HG03108 (cell line): Measurements from ENCODE around the gene TRIM72.
"Not testable (repeated sequence)": the region's sequence is repeated elsewhere in the genome, so short reads cannot be mapped to it uniquely, and the experiment has no call there.

Experiments
- ATAC-seq: cut with Tn5 transposase; IDR thresholded peaks from one replicate; pipeline ENCODE4 v1.9.1; 2021; ENCODE audit warnings: moderate library complexity; ENCODE audit not compliant: unreplicated experiment

The TRIM72 gene, protein sequence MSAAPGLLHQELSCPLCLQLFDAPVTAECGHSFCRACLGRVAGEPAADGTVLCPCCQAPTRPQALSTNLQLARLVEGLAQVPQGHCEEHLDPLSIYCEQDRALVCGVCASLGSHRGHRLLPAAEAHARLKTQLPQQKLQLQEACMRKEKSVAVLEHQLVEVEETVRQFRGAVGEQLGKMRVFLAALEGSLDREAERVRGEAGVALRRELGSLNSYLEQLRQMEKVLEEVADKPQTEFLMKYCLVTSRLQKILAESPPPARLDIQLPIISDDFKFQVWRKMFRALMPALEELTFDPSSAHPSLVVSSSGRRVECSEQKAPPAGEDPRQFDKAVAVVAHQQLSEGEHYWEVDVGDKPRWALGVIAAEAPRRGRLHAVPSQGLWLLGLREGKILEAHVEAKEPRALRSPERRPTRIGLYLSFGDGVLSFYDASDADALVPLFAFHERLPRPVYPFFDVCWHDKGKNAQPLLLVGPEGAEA

DNA sequence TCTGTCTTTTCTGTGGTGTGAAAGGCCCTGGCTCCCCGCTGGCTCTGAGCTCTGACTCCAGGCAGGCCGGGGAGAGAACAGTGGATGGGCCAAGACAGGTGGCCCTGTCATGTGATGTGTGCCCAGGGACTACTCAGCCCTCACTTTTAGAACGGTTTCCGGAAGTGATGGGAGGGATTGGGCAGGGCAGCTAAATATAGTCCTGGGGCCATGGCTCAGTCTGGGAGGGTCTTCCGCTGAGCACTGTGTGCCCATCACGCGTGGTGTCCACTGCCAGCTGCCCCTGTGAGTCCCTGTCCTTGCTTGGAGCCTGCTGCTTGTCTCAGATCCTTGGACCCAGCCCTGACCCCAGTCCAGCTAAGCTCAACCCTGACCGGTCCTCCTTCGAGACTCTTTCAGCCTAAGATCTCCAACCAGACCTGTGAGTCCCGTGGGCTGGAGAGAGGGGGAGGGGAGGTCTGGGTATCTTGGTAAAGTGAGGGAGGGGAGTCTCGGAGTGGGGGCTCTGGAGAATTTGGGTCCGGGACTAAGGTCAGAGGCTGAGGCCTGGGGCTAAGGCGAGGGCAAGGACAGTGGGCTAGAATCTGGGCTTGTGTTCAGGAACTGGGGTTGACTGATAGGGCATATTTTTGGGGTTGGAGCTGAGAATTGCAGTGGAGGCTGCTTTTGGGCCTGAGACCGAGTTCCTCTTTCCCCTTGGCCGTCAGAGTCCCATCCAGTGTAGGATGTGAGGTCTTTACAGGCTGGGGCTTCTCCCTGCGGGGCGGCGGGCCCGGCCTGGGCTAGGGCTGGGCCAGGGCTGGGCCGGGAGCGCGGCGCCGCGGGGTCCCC, at the start of gene TRIM72:
Gene TRIM72, plus strand, starts transcription at position 243 of the 831 bp plus-strand sequence. CDS start 620 bp downstream, outside the sequence.
- ATAC-seq: no peak

- ATAC-seq: no peak
These were observed 46.6 kb upstream of the TRIM72 start for GRCh38 chr16:31167315-31167714.

- no peak for ATAC-seq
These were observed 45.1 kb upstream of the TRIM72 start for GRCh38 chr16:31168848-31169247.

DNA sequence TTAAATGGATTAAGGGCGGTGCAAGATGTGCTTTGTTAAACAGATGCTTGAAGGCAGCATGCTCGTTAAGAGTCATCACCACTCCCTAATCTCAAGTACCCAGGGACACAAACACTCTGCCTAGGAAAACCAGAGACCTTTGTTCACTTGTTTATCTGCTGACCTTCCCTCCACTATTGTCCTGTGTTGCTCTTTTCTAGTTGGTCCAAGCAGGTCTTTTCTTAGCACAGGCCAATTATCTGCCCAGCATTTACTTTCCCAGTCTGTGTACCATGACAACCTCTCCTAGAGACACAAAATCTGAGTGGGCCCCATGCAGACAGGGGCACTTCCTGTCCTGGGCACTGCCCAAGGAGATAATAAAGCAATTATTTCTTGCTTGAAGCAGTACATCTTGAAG, 43.9 kb upstream of the TRIM72 start:
- not testable (repeated sequence) for ATAC-seq

DNA sequence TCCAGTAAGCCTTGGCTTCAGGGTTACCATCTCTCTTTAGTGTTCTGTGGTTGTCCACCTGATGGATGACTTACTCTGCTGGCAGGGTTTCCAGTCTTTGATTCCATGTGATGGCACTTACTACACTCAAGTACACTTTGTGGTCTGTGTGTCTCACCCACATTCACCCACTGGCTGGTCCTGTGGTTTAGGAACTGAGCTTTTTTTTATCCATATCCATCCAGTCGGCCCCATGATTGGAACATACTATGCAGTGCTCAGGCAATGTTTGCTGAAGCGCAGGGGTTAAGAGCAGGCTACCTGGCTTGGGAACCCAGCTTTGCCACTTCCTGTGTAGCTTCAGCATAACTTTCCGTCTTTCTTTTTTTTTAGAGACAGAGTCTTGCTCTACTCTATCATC, 36.8 kb upstream of the TRIM72 start:
- ATAC-seq: no peak

GRCh38 chr16:31179219-31179746, 34.6 kb upstream of the TRIM72 start:
- peak; percentile 4 for ATAC-seq

DNA sequence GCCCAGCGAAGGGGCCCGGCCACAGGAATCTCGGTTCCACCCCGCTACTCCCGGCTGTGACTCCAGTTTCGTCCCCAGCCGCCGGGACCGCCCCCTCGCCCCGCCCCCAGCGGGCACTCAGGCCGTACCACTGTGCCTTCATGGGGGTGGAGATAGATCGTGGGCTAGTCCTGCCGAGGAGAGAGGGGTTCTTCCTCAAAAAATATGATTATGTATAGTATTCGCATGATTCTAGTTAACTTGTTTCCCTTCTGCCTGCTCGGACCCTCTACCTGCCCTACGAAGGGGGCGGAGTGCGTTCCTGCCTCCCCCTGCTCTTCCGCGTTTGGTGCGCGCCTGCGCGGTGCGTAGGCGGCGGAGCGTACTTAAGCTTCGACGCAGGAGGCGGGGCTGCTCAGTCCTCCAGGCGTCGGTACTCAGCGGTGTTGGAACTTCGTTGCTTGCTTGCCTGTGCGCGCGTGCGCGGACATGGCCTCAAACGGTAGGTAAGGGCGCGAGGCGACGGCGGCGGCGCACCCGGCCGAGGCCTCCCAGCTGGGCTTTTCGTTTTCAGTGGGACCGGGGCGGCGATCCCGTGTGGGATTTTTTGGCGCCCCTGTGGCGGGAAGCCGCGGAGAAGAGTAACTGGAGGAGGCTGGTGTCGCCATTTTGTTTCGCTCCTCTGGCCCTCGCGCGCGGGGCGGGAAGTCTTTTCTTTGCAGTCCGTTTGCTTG, 34.0 kb upstream of the TRIM72 start, which contains the start of gene FUS:
Gene FUS, plus strand, starts transcription at position 393 of the 713 bp plus-strand sequence. Its CDS starts 76 bp downstream, at position 469.
- peak; percentile 47 for ATAC-seq

DNA sequence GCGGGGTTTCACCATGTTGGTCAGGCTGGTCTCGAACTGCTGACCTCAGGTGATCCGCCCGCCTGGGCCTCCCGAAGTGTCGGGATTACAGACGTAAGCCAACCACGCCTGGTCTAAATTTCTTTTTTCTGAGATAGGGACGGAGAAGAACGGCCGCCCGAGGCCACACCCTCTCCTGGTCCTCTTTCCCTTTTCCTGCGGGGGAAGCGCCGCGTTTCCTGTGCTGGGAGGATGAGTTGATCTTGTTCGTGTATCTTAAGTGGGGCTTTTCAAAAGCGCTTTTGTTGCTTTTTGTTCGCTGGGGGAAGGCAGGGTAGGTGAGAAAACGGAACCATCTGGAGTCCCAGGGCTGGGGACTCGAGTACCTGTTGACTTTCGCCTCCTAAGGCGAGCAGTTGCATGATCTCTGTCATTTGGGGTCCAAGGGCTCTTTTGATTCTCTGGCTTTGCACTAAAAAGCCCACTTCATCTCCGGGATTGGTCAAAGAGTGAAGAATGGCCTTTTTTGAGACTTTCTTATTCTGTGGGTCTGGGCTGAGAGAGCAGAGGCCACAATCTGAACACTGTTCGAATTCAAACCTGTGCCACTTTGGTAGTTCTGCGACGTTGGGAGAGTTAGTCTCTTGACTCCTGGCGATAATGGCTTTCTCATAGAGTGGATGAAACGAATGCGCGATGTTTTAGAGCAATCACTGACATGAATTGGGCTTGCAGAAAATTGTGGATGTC, 32.7 kb upstream of the TRIM72 start:
- no peak for ATAC-seq

DNA sequence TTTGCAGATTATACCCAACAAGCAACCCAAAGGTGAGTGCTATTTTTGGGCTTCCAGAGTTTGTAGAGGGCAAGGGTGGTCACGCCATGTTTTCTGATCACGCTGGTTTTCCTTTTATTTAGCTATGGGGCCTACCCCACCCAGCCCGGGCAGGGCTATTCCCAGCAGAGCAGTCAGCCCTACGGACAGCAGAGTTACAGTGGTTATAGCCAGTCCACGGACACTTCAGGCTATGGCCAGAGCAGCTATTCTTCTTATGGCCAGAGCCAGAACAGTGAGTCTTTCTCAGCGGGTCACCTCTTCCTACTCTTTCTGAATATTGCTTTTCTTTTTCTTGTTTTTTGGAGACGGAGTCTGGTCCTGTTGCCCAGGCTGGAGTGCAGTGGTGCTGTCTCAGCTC, 31.5 kb upstream of the TRIM72 start:
- no peak for ATAC-seq

DNA sequence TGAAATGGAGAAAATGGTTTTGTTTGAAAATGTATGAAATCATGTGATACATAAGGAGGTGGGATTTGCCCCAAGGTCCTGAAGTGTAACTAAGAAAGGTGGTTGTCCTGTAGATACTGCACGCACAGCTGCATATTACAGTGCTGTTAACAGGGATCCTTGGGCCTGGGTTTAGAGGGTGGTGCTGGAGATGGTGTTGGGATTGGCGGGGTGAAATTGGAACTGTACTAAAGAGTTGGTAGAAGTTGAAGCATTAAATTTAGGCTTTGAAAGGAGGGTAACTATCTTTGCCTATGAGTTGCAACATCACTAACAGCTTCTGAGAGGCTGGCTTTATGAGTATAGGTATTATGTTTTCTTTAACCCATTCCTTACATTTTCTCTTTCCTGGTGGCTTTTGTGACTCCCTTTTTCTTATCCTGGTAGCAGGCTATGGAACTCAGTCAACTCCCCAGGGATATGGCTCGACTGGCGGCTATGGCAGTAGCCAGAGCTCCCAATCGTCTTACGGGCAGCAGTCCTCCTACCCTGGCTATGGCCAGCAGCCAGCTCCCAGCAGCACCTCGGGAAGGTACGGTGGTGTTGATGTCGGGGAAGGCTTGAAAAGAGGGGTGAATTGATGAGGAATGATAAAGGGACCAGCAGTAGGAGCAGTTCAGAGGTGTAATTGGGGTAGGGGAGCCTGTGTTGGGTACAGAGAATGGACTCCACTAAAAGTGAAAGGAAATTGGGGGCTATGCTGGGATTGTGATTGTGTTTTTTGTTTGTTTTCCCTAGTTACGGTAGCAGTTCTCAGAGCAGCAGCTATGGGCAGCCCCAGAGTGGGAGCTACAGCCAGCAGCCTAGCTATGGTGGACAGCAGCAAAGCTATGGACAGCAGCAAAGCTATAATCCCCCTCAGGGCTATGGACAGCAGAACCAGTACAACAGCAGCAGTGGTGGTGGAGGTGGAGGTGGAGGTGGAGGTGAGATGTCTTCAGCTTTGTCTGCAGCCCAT, 30.2 kb upstream of the TRIM72 start:
- ATAC-seq: no peak

DNA sequence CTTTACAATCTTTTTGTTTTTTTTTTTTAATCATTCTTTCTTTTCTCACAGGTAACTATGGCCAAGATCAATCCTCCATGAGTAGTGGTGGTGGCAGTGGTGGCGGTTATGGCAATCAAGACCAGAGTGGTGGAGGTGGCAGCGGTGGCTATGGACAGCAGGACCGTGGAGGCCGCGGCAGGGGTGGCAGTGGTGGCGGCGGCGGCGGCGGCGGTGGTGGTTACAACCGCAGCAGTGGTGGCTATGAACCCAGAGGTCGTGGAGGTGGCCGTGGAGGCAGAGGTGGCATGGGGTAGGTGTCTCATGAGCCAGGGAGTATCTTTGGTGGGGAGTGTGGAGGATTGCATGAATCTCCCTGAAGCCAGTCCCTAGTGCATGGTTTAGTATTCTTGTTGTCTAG, 29.0 kb upstream of the TRIM72 start:
- ATAC-seq: no peak

DNA sequence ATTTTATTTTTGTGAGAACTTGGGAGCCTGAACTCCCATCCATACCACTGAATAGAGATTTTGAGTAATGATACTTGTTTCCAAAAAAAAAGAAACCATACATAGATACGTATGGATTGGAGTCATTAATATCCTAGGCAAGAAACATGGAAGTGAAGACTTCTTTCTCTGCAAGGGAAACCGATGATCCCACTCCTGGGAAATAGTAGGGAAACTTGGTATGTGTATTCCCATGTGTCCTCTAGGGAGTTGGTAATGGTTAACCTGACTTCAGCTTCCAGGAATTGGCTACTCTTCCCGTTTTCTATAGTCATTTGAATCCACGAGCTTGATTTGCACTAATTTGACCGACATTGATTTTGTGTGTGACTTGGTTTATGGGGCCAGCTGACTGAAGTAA, 28.6 kb upstream of the TRIM72 start:
- no peak for ATAC-seq

DNA sequence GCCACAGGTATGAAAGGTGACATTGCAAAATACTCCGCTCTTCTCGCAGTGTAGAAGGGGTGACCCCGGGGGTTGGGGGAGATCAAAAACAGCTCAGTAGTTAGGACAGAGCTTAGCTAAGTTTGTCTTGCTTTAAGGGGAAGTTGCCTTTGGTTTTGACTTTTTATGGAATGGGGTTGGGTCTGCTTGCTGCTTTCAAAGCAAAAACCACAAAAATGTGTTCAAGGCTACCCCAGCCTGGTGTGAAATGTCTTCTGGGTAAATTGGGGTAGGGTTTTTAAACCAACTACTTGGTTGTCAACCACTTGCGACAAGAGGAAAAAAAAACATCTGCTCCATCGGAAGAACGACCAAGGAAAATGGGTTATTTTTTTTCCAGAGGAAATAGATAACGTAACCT, 27.7 kb upstream of the TRIM72 start:
- no peak for ATAC-seq

GRCh38 chr16:31186930-31187807, 26.8 kb upstream of the TRIM72 start:
- ATAC-seq: no peak

- no peak for ATAC-seq
These were observed 26.1 kb upstream of the TRIM72 start for GRCh38 chr16:31187808-31188189.

- ATAC-seq: no peak
These were observed 25.2 kb upstream of the TRIM72 start for GRCh38 chr16:31188450-31189411.

- ATAC-seq: no peak
These were observed 24.5 kb upstream of the TRIM72 start for GRCh38 chr16:31189412-31189778.
